K562 (cell line): Measurements from ENCODE around the gene PHF21B. TPM values are rescaled to one million over a fixed set of nuclear protein-coding genes. Genes with fewer than 3 reads are reported as not detected.

Experiments
- ATAC-seq: fragments of 200-7000 bp; cut with Tn5 transposase; 3 replicates; pipeline ENCODE4 v1.9.1; 2020; ENCODE audit warnings: moderate library complexity
- BruUV-seq: library from RNA; stranded (reverse); fragments of 400-500 nt; replicated peaks from 2 replicates; lab custom pipeline; 2021; lab: Mats Ljungman, UMichigan
- CTCF ChIA-PET: fragments of 300-600 bp; formaldehyde crosslinking; extraction: SDS; loops from one replicate; lab custom pipeline; 2021; ENCODE audit warnings: low intra/inter-chr PET ratio; lab: Yijun Ruan, JAX
- POLR2A ChIA-PET: fragments of 300-600, 350-650 bp; sonication (Branson Sonifier 250); formaldehyde crosslinking; extraction: SDS; loops from one replicate; lab custom pipeline; 2021; ENCODE audit warnings: antibody characterized with exemption, inconsistent platforms; lab: Yijun Ruan, JAX
- DNase-seq, 4 experiments: peaks; one replicate each; pipeline versions ENCODE4 v3.0.0 to v3.0.0-alpha.2; 2011 to 2018; ENCODE audit warnings: low spot score in 3 of 4, mixed read lengths in 3 of 4; ENCODE audit errors: extremely low read depth in 1 of 4
- FAIRE-seq: peaks from 2 replicates; lab custom pipeline; 2011; peaks lifted over from hg19 to GRCh38; lab: Jason Lieb, UNC
- H2AFZ ChIP-seq: 2 replicates; pipeline ENCODE4 v1.6.0; 2011; ENCODE audit warnings: low read depth, low read length, control low read depth, inconsistent platforms
- H3K27ac ChIP-seq: fragments of 200-600 bp; 3 replicates; pipeline ENCODE4 v1.8.0; 2011; ENCODE audit warnings: low read depth, mild to moderate bottlenecking, control low read depth, inconsistent platforms, low read length, moderate library complexity, mixed read lengths; ENCODE audit errors: extremely low read depth
- H3K27me3 ChIP-seq, 2 experiments: fragments of 300-600 bp in 1 of 2; 2 replicates in 1 of 2; 3 replicates in 1 of 2; pipeline versions ENCODE4 v1.6.0 to v1.8.0; 2011; ENCODE audit warnings: inconsistent platforms in 2 of 2, low read length in 2 of 2, mild to moderate bottlenecking in 1 of 2, mixed read lengths in 1 of 2, moderate library complexity in 1 of 2; ENCODE audit not compliant: control insufficient read depth in 2 of 2, insufficient read depth in 2 of 2
- H3K36me3 ChIP-seq: fragments of 300-600 bp; 3 replicates; pipeline ENCODE4 v1.8.0; 2011; ENCODE audit warnings: mild to moderate bottlenecking, low read length, inconsistent platforms; ENCODE audit not compliant: control insufficient read depth, insufficient read depth
- H3K4me1 ChIP-seq, 2 experiments: fragments of 200-600 bp in 1 of 2; replicated peaks in 1 of 2; 2 replicates in 1 of 2; 3 replicates in 1 of 2; pipeline versions ENCODE4 v1.5.1 to v1.8.0; 2011; ENCODE audit warnings: inconsistent platforms in 2 of 2, low read length in 2 of 2, mild to moderate bottlenecking in 1 of 2, mixed read lengths in 1 of 2, moderate library complexity in 1 of 2; ENCODE audit not compliant: control insufficient read depth in 2 of 2, insufficient read depth in 2 of 2
- H3K4me2 ChIP-seq: 2 replicates; pipeline ENCODE4 v1.6.1; 2011; ENCODE audit warnings: low read length, control low read depth, inconsistent platforms, mixed read lengths; ENCODE audit not compliant: insufficient read depth
- H3K4me3 ChIP-seq: fragments of 200-600 bp; sonication (generic), shearing (Covaris generic); 2 replicates; pipeline ENCODE4 v1.5.1; 2016; ENCODE audit warnings: control low read depth, inconsistent platforms
- H3K79me2 ChIP-seq: fragments of 200-600 bp; 3 replicates; pipeline ENCODE4 v1.8.0; 2011; ENCODE audit warnings: low read length, inconsistent platforms; ENCODE audit not compliant: control insufficient read depth, insufficient read depth
- H3K9ac ChIP-seq, 2 experiments: 2 replicates each; pipeline versions ENCODE4 v1.6.0 to v1.6.1; 2011; ENCODE audit warnings: low read depth in 2 of 2, low read length in 2 of 2, control low read depth in 1 of 2, inconsistent platforms in 1 of 2, mild to moderate bottlenecking in 1 of 2, mixed read lengths in 1 of 2; ENCODE audit not compliant: insufficient read depth in 1 of 2
- H3K9me1 ChIP-seq: one replicate; pipeline ENCODE4 v1.6.0; 2011; ENCODE audit warnings: inconsistent platforms, mild to moderate bottlenecking, low read length, moderate library complexity; ENCODE audit not compliant: control insufficient read depth, insufficient read depth
- H3K9me3 ChIP-seq: replicated peaks from 2 replicates; pipeline ENCODE4 v1.5.1; 2011; ENCODE audit warnings: low read depth, low read length, inconsistent platforms; ENCODE audit not compliant: control insufficient read depth, insufficient read depth
- H4K20me1 ChIP-seq: replicated peaks from 2 replicates; pipeline ENCODE4 v1.6.1; 2011; ENCODE audit warnings: low read length, inconsistent platforms, mixed read lengths; ENCODE audit not compliant: control insufficient read depth, insufficient read depth
- CHD4 ChIP-seq: fragments of 200-600 bp; sonication (generic); IDR thresholded peaks from 3 replicates; pipeline ENCODE4 v1.6.1; 2012; ENCODE audit warnings: low read depth, mild to moderate bottlenecking, mixed read lengths, low read length, inconsistent platforms; ENCODE audit not compliant: insufficient read depth, insufficient replicate concordance, poor library complexity, severe bottlenecking
- WGBS: fragments of 100-300 bp; shearing (Covaris generic); methylation state at CpG from one replicate; pipeline ENCODE4 v1.1.6; 2016; ENCODE audit warnings: low coverage, mixed read lengths; ENCODE audit not compliant: insufficient coverage; ENCODE audit errors: missing lambda C conversion rate; 5-methylcytosine and 5-hydroxymethylcytosine counted together
- in situ Hi-C: fragments of 300-500 bp; cut with MboI; formaldehyde crosslinking; loops from 4 replicates; pipeline ENCODE4 v1.15.0; 2018; ENCODE audit warnings: inconsistent platforms, mixed read lengths
- intact Hi-C: fragments of 100-400 bp; cut with micrococcal nuclease; formaldehyde crosslinking; loops from 2 replicates; pipeline ENCODE4 v1.14.2; 2022
- polyA plus RNA-seq, 8 experiments: library from polyadenylated mRNA; depleted of rRNA in 4 of 8; stranded (reverse) in 5 of 8; unstranded in 3 of 8; fragments of >200 nt; fragmentation: Nextera tagmentation in 2 of 8; fragmentation: Illumina TruSeq in 1 of 8; extraction: Ambion mirVana in 2 of 8; extraction: Trizol in 1 of 8; gene quantifications; 2 replicates each; pipeline versions ENCODE4 v1.2.1 to v1.2.3, GENCODE V29; 2011 to 2014; ENCODE audit warnings: inconsistent platforms in 1 of 8, missing spikeins in 1 of 8
- total RNA-seq, 7 experiments: library from RNA; depleted of rRNA in 6 of 7; stranded (reverse); fragments of >200 nt in 6 of 7; fragmentation: Illumina TruSeq in 2 of 7; extraction: Trizol in 2 of 7; gene quantifications; 2 replicates each; pipeline versions ENCODE4 v1.2.1 to v1.2.3, GENCODE V29; 2011 to 2021; ENCODE audit warnings: low replicate concordance in 1 of 7
- TF ChIP-seq, protein P1 (sequence below), 2 experiments: fragments of 450-650 bp; formaldehyde crosslinking in 1 of 2; IDR thresholded peaks; 2 replicates each; pipeline versions ENCODE4 v1.4.0 to v1.6.1; 2014 to 2020; ENCODE audit warnings: mild to moderate bottlenecking in 2 of 2, borderline replicate concordance in 1 of 2, low read depth in 1 of 2

PHF21B gene
- total and polyA plus RNA-seq, 9 of the 15 experiments (the other 6 are each of a cell fraction or from before 2014, with no cell fraction given): 0.04 TPM; not detected in 8

- no peaks in the 10 kb centered on the region for H3K9me3 ChIP-seq
- no peak for DNase-seq
- peaks cover 4 to 26% of the 10 kb centered on the region in 2 experiments; a peak in 3 of 5 replicates for H3K27me3 ChIP-seq
- no peak overlapping the region for H3K9ac ChIP-seq
- no peak for TF ChIP-seq CHD4
- TF ChIP-seq, protein P1, sequence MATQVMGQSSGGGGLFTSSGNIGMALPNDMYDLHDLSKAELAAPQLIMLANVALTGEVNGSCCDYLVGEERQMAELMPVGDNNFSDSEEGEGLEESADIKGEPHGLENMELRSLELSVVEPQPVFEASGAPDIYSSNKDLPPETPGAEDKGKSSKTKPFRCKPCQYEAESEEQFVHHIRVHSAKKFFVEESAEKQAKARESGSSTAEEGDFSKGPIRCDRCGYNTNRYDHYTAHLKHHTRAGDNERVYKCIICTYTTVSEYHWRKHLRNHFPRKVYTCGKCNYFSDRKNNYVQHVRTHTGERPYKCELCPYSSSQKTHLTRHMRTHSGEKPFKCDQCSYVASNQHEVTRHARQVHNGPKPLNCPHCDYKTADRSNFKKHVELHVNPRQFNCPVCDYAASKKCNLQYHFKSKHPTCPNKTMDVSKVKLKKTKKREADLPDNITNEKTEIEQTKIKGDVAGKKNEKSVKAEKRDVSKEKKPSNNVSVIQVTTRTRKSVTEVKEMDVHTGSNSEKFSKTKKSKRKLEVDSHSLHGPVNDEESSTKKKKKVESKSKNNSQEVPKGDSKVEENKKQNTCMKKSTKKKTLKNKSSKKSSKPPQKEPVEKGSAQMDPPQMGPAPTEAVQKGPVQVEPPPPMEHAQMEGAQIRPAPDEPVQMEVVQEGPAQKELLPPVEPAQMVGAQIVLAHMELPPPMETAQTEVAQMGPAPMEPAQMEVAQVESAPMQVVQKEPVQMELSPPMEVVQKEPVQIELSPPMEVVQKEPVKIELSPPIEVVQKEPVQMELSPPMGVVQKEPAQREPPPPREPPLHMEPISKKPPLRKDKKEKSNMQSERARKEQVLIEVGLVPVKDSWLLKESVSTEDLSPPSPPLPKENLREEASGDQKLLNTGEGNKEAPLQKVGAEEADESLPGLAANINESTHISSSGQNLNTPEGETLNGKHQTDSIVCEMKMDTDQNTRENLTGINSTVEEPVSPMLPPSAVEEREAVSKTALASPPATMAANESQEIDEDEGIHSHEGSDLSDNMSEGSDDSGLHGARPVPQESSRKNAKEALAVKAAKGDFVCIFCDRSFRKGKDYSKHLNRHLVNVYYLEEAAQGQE (IDR thresholded peaks at IDR 0.05; ENCODE audit: borderline replicate concordance): no peak
- TF ChIP-seq, protein P1 (CRISPR knock-in tag; IDR thresholded peaks at IDR 0.05; ENCODE audit: low read depth): no peak
- in situ Hi-C loops (no loop called here), intact Hi-C loops (no loop called here)
- no peak overlapping the region for H2AFZ ChIP-seq
- H3K4me1 ChIP-seq: no peaks in the 10 kb centered on the region
- H3K4me3 ChIP-seq: no peak overlapping the region
- no peak overlapping the region for H3K4me2 ChIP-seq
- H4K20me1 ChIP-seq: no peaks in the 10 kb centered on the region
- no peaks in the 10 kb centered on the region for H3K36me3 ChIP-seq
- H3K79me2 ChIP-seq: no peaks in the 10 kb centered on the region
- no peak for ATAC-seq
- BruUV-seq: no TSS peak
- WGBS: 0% methylated on average over 14 of the region's 16 CpGs
- ChIA-PET CTCF (no interaction called here), POLR2A (no interaction called here)
- H3K9me1 ChIP-seq: no peaks in the 10 kb centered on the region
- no peak overlapping the region for H3K27ac ChIP-seq
- no peak for FAIRE-seq
Observed at GRCh38 chr22:44838316-44839016, 171.3 kb downstream of the PHF21B start.
